COLO829 (cell line): ENCODE data around the gene FATE1.

Source experiments
- DNase-seq: peaks from one replicate; pipeline ENCODE4 v3.0.0; 2012; ENCODE audit warnings: low spot score

FATE1 gene

GRCh38 chrX:151704041-151704663 lies 11.7 kb upstream of the FATE1 start:
- DNase-seq = no peak

GRCh38 chrX:151708821-151709220 lies 7.0 kb upstream of the FATE1 start:
- no peak for DNase-seq

GRCh38 chrX:151710457-151710856 lies 5.4 kb upstream of the FATE1 start:
- DNase-seq = no peak

GRCh38 chrX:151711154-151711553 lies 4.7 kb upstream of the FATE1 start:
- no peak for DNase-seq

GRCh38 chrX:151711787-151712186 lies 4.0 kb upstream of the FATE1 start:
- no peak for DNase-seq

GRCh38 chrX:151712253-151712652 lies 3.6 kb upstream of the FATE1 start:
- no peak for DNase-seq

- DNase-seq = peak; percentile 40
Measured at GRCh38 chrX:151713849-151714248, 2.0 kb upstream of the FATE1 start.

- no peak for DNase-seq
Measured at GRCh38 chrX:151714362-151714761, 1.5 kb upstream of the FATE1 start.

- DNase-seq = no peak
Measured at GRCh38 chrX:151722241-151722846, 6.5 kb downstream of the FATE1 start.

GRCh38 chrX:151723156-151723760 lies 7.4 kb downstream of the FATE1 start:
- DNase-seq = no peak

GRCh38 chrX:151724563-151725337 lies 8.9 kb downstream of the FATE1 start:
- DNase-seq = no peak

- DNase-seq = no peak
Measured at GRCh38 chrX:151725338-151725614, 9.4 kb downstream of the FATE1 start.

GRCh38 chrX:151726751-151727150 lies 10.9 kb downstream of the FATE1 start:
- DNase-seq = no peak

- DNase-seq = no peak
Measured at GRCh38 chrX:151727346-151727745, 11.5 kb downstream of the FATE1 start.

- no peak for DNase-seq
Measured at GRCh38 chrX:151729056-151729725, 13.4 kb downstream of the FATE1 start.

GRCh38 chrX:151734446-151734845 lies 18.6 kb downstream of the FATE1 start, which contains the start of gene CNGA2:
CNGA2 (plus strand) TSS chrX:151734746; CDS start chrX:151738484, 3,738 bp downstream.
- no peak for DNase-seq

- no peak for DNase-seq
Measured at GRCh38 chrX:151735219-151735618, 19.4 kb downstream of the FATE1 start.

GRCh38 chrX:151736685-151737084 lies 20.9 kb downstream of the FATE1 start:
- no peak for DNase-seq

GRCh38 chrX:151737494-151737893 lies 21.7 kb downstream of the FATE1 start:
- DNase-seq = no peak

- no peak for DNase-seq
Measured at GRCh38 chrX:151738751-151739150, 22.9 kb downstream of the FATE1 start.

GRCh38 chrX:151741606-151742005 lies 25.8 kb downstream of the FATE1 start:
- DNase-seq = no peak

- DNase-seq = no peak
Measured at GRCh38 chrX:151742311-151742710, 26.5 kb downstream of the FATE1 start.
